ENCODE measurements around the gene APOD. TPM values are rescaled to one million over a fixed set of nuclear protein-coding genes. Genes with fewer than 3 reads are reported as not detected.
A peak's percentile ranks its signal among the peaks of the same experiment; 100 is the strongest.

APOD gene
- total RNA-seq, 6 experiments from 2014 or later, result 0.29 to 5.6 (median 0.41) TPM

DNA sequence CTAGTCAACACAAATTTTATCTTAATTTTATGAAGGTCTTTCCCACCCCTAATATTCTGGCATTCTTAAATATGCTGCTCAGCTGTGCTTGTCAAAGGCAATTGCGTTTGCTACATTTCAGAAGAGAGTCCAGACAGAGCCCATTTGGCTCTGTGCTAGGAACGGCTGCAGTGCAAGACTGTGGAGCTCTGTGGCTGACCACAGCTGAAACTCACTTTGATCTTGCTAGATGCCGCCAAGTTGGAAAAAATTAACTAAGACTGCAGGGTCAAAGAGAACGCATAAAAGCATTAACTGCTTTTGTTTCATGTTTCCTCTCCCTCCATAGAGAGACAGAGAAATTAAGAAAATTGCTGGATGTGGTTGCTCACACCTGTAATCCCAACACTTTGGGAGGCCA, 33.0 kb downstream of the APOD start:
- H3K9me3 ChIP-seq, result no peaks in the 10 kb centered on the region
- intact Hi-C loops (cut with DNase I), result no loop called here
- peak in 1 of 4 donors; percentile 31 for ATAC-seq
- no peak for DNase-seq
- no peaks in the 10 kb centered on the region for H3K36me3 ChIP-seq
- H3K4me3 ChIP-seq, result no peak overlapping the region
- no peak for TF ChIP-seq POLR2A (IDR thresholded peaks at IDR 0.05)
- TF ChIP-seq, protein P1, sequence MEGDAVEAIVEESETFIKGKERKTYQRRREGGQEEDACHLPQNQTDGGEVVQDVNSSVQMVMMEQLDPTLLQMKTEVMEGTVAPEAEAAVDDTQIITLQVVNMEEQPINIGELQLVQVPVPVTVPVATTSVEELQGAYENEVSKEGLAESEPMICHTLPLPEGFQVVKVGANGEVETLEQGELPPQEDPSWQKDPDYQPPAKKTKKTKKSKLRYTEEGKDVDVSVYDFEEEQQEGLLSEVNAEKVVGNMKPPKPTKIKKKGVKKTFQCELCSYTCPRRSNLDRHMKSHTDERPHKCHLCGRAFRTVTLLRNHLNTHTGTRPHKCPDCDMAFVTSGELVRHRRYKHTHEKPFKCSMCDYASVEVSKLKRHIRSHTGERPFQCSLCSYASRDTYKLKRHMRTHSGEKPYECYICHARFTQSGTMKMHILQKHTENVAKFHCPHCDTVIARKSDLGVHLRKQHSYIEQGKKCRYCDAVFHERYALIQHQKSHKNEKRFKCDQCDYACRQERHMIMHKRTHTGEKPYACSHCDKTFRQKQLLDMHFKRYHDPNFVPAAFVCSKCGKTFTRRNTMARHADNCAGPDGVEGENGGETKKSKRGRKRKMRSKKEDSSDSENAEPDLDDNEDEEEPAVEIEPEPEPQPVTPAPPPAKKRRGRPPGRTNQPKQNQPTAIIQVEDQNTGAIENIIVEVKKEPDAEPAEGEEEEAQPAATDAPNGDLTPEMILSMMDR (IDR thresholded peaks at IDR 0.05), result no peak
- no peaks in the 10 kb centered on the region for H3K27me3 ChIP-seq
- H3K27ac ChIP-seq, result peak overlapping the region in 1 of 3 donors; percentile 47
- 28% methylated on average over 4 of the region's 4 CpGs for WGBS (ENCODE audit: insufficient coverage, low coverage, low lambda C conversion rate, missing lambda C conversion rate)
- no peaks in the 10 kb centered on the region for H3K4me1 ChIP-seq

DNA sequence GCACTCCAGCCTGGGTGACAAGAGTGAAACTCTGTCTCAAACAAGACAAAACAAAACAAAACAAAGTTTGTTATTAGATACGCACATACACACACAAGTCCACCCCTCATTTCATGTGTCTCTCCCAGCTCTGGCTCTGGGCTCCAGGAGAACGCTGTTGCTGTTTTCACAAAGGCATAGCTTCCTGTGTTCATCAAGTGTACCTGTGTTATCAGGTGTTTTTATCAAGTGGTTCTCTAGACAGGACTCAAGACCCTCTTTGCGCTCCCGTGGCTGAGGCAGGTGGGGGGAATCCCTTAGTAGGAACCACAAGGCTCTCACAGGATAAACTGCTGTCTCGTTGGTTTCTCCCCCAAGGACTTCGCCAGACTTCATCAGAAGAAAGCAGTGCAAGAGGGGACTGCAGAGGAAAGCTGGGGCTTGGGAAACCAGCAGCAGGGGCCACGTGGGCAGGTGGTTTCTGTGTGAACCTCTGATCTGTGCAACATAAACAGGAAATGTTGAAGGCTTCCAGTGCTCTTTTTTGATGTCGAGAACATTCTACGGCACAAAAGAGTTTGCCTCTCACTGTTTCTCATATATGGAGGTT, 33.7 kb downstream of the APOD start:
- Histone ChIP-seq H3K27ac (peak overlapping the region in 1 of 3 donors; percentile 47), H3K9me3 (no peaks in the 10 kb centered on the region), H3K36me3 (no peaks in the 10 kb centered on the region), H3K27me3 (no peaks in the 10 kb centered on the region), H3K4me1 (no peaks in the 10 kb centered on the region), H3K4me3 (no peak overlapping the region)
- intact Hi-C loops (cut with DNase I), result no loop called here
- 42% methylated on average over 6 of the region's 9 CpGs for WGBS (ENCODE audit: insufficient coverage, low coverage, low lambda C conversion rate, missing lambda C conversion rate)
- ATAC-seq, result peak; percentile 41 to 65 (median 50)
- DNase-seq, result no peak
- TF ChIP-seq POLR2A (IDR thresholded peaks at IDR 0.05), result no peak
- TF ChIP-seq, protein P1 (IDR thresholded peaks at IDR 0.05), result no peak

DNA sequence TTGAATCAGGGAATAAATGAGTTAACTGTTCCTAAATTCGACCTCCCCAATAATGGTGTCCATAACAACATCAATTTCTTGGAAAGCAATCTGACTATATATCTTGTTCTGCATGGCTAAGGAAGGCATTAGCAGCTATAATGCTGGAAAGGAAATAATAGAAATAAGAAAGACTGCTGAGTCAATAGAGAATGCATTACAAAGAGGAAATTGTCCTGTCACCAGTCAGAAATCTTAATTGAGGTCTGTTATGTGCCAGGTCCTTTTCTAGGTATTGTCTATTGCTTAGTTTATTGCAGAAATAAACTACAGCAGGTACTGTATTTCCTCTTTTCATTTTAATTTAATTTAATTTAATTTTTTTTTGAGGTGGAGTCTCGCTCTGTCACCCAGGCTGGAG, 34.8 kb downstream of the APOD start:
- WGBS (ENCODE audit: insufficient coverage, low coverage, low lambda C conversion rate, missing lambda C conversion rate), result 60% methylated on average over 2 of the region's 2 CpGs
- no peaks in the 10 kb centered on the region for H3K4me1 ChIP-seq
- ATAC-seq (no peak), DNase-seq (no peak)
- H3K9me3 ChIP-seq, result no peaks in the 10 kb centered on the region
- intact Hi-C loops (cut with DNase I), result no loop called here
- no peak overlapping the region for H3K4me3 ChIP-seq
- H3K27ac ChIP-seq, result no peak overlapping the region
- no peaks in the 10 kb centered on the region for H3K36me3 ChIP-seq
- no peak for TF ChIP-seq POLR2A (IDR thresholded peaks at IDR 0.05)
- TF ChIP-seq, protein P1 (IDR thresholded peaks at IDR 0.05), result no peak
- H3K27me3 ChIP-seq, result no peaks in the 10 kb centered on the region

DNA sequence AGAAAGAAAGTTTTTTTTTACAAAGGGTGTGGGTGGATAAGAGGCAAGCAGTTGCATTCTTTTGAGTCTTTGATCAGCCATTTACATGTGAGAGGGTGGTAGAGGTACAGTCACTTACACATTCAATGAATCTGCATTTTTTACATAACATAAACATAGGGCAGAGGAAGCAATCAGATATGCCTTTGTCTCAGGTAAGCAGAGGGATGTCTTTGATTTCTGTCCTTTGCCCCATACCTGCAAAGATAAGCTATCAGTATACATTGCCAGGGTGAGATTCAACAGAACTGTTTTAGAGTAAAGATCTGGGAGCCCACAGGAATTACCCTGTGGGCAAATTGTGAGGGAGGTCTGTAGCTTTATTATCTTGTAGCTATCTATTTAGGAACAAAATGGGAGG, 35.2 kb downstream of the APOD start:
- no peak for ATAC-seq
- Histone ChIP-seq H3K4me3 (no peak overlapping the region), H3K36me3 (no peaks in the 10 kb centered on the region), H3K4me1 (no peaks in the 10 kb centered on the region), H3K27ac (no peak overlapping the region), H3K27me3 (no peaks in the 10 kb centered on the region), H3K9me3 (no peaks in the 10 kb centered on the region)
- TF ChIP-seq POLR2A (IDR thresholded peaks at IDR 0.05), result no peak
- TF ChIP-seq, protein P1 (IDR thresholded peaks at IDR 0.05), result no peak
- intact Hi-C loops (cut with DNase I), result no loop called here
- no peak for DNase-seq

DNA sequence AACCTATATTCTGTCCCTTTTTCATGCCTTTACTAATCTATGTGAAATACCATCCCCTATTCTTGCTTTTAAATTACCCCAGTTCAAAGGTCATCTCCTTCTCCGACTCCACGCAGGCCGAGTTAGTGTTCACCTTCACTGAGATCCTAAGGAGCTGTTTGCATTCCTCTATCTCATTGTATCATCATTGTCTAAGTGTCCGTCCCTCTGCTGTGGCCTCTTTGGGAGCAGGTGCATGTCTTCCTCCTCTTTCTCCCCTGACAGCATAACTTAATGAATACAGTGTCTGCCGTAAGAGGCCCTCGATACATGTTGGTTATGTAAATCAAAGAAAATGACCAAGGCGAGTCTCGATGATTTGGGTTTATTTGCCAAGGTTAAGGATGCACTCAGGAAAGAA, 35.7 kb downstream of the APOD start:
- DNase-seq, result no peak
- no peak overlapping the region for H3K27ac ChIP-seq
- no peak for TF ChIP-seq POLR2A (IDR thresholded peaks at IDR 0.05)
- TF ChIP-seq, protein P1 (IDR thresholded peaks at IDR 0.05), result no peak
- no peaks in the 10 kb centered on the region for H3K27me3 ChIP-seq
- H3K4me1 ChIP-seq, result no peaks in the 10 kb centered on the region
- H3K36me3 ChIP-seq, result no peaks in the 10 kb centered on the region
- no peak overlapping the region for H3K4me3 ChIP-seq
- intact Hi-C loops (cut with DNase I), result no loop called here
- 81% methylated on average over 7 of the region's 8 CpGs for WGBS (ENCODE audit: insufficient coverage, low coverage, low lambda C conversion rate, missing lambda C conversion rate)
- ATAC-seq, result no peak
- no peaks in the 10 kb centered on the region for H3K9me3 ChIP-seq
